ENCODE measurements around the gene RNF144B. TPM values are rescaled to one million over a fixed set of nuclear protein-coding genes. Genes with fewer than 3 reads are reported as not detected.

The RNF144B gene
- total RNA-seq, 1 donor from 2014 or later: 19.0 TPM

Other genes starting within 250 kb of the RNF144B start
- gene TPMT, start 232.3 kb upstream of the RNF144B start, total RNA-seq: 5.4 TPM
- 15.8 TPM for gene KDM1B, start 231.9 kb upstream of the RNF144B start, total RNA-seq
- 85.3 TPM for gene DEK, start 122.8 kb upstream of the RNF144B start, total RNA-seq